Osteoblast (primary cell): ENCODE results near the gene HEBP1. TPM values are rescaled to one million over a fixed set of nuclear protein-coding genes. Genes with fewer than 3 reads are reported as not detected.

Experiments
- DNase-seq: peaks from one replicate; pipeline ENCODE4 v3.0.0; 2011; ENCODE audit warnings: low spot score, mixed read lengths; ENCODE audit not compliant: insufficient read length; ENCODE audit errors: missing footprints
- H2AFZ ChIP-seq: 2 replicates; pipeline ENCODE4 v1.6.0; 2011; ENCODE audit warnings: mild to moderate bottlenecking, low read length
- H3K27ac ChIP-seq: 2 replicates; pipeline ENCODE4 v1.5.1; 2011; ENCODE audit warnings: mild to moderate bottlenecking, low read depth, low read length, moderate library complexity
- H3K27me3 ChIP-seq: 2 replicates; pipeline ENCODE4 v1.6.0; 2012; ENCODE audit warnings: mild to moderate bottlenecking, control low read depth, inconsistent platforms, low read length, moderate library complexity; ENCODE audit not compliant: insufficient read depth
- H3K36me3 ChIP-seq: 2 replicates; pipeline ENCODE4 v1.5.1; 2011; ENCODE audit warnings: mild to moderate bottlenecking, low read length, control low read depth, moderate library complexity; ENCODE audit not compliant: insufficient read depth
- H3K4me1 ChIP-seq: 2 replicates; pipeline ENCODE4 v1.5.1; 2011; ENCODE audit warnings: mild to moderate bottlenecking, low read length, control low read depth, moderate library complexity; ENCODE audit not compliant: insufficient read depth
- H3K4me2 ChIP-seq: 2 replicates; pipeline ENCODE4 v1.6.0; 2011; ENCODE audit warnings: mild to moderate bottlenecking, low read length; ENCODE audit not compliant: insufficient read depth
- H3K4me3 ChIP-seq: fragments of 200-600 bp; sonication (generic); 3 replicates; pipeline ENCODE4 v1.5.1; 2012; ENCODE audit warnings: mild to moderate bottlenecking, low read length, inconsistent platforms; ENCODE audit not compliant: insufficient read depth
- H3K79me2 ChIP-seq: 2 replicates; pipeline ENCODE4 v1.6.0; 2012; ENCODE audit warnings: mild to moderate bottlenecking, low read length, control low read depth, inconsistent platforms; ENCODE audit not compliant: insufficient read depth
- H3K9me3 ChIP-seq: 2 replicates; pipeline ENCODE4 v1.5.1; 2011; ENCODE audit warnings: low read depth, low read length, control low read depth
- H4K20me1 ChIP-seq: 2 replicates; pipeline ENCODE4 v1.6.0; 2012; ENCODE audit warnings: mild to moderate bottlenecking, low read length, control low read depth; ENCODE audit not compliant: insufficient read depth
- total RNA-seq: library from RNA; depleted of rRNA; stranded (reverse); fragments of >200 nt; gene quantifications from 2 replicates; pipeline ENCODE4 v1.2.3, GENCODE V29; 2012
- TF ChIP-seq, protein P1 (sequence below): IDR thresholded peaks from 2 replicates; pipeline ENCODE4 v1.5.1; 2011; ENCODE audit warnings: mild to moderate bottlenecking, low read depth, low read length, moderate library complexity; ENCODE audit errors: extremely low read depth

The HEBP1 gene
- total RNA-seq, 1 donor, result 16.6 TPM

DNA sequence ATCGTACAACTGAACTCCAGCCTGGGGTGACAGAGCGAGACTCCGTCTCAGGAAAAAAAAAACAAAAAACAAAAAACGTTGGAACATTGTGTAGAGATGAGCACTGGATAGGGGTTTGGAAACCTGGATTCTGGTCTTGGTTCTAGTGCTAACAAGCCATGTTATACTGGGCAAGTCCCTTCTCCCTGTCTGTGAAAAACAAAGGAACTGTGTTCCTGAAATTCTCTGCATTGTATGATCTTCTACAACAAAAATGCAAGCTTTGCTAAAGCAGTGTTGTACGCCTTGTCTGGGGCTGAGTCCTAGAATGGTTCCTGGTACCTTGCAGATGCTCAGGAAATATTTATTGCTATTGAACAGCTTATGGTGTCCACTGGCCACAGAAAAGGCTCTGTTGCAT is 61.5 kb downstream of the HEBP1 start:
- Histone ChIP-seq H3K4me2 (no peak overlapping the region), H3K27ac (no peak overlapping the region), H3K36me3 (no peaks in the 10 kb centered on the region), H4K20me1 (no peaks in the 10 kb centered on the region), H3K27me3 (no peaks in the 10 kb centered on the region), H3K4me1 (peaks cover 5% of the 10 kb centered on the region), H3K4me3 (no peak overlapping the region), H3K9me3 (no peaks in the 10 kb centered on the region), H2AFZ (no peak overlapping the region), H3K79me2 (no peaks in the 10 kb centered on the region)
- TF ChIP-seq, protein P1, sequence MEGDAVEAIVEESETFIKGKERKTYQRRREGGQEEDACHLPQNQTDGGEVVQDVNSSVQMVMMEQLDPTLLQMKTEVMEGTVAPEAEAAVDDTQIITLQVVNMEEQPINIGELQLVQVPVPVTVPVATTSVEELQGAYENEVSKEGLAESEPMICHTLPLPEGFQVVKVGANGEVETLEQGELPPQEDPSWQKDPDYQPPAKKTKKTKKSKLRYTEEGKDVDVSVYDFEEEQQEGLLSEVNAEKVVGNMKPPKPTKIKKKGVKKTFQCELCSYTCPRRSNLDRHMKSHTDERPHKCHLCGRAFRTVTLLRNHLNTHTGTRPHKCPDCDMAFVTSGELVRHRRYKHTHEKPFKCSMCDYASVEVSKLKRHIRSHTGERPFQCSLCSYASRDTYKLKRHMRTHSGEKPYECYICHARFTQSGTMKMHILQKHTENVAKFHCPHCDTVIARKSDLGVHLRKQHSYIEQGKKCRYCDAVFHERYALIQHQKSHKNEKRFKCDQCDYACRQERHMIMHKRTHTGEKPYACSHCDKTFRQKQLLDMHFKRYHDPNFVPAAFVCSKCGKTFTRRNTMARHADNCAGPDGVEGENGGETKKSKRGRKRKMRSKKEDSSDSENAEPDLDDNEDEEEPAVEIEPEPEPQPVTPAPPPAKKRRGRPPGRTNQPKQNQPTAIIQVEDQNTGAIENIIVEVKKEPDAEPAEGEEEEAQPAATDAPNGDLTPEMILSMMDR, result no peak
- DNase-seq, result no peak

GRCh38 chr12:12936983-12937491 is 63.0 kb downstream of the HEBP1 start:
- Histone ChIP-seq H3K4me2 (no peak overlapping the region), H4K20me1 (no peaks in the 10 kb centered on the region), H3K27me3 (no peaks in the 10 kb centered on the region), H2AFZ (no peak overlapping the region), H3K36me3 (no peaks in the 10 kb centered on the region), H3K9me3 (no peaks in the 10 kb centered on the region), H3K4me3 (no peak overlapping the region), H3K4me1 (no peaks in the 10 kb centered on the region), H3K79me2 (no peaks in the 10 kb centered on the region), H3K27ac (no peak overlapping the region)
- no peak for DNase-seq
- TF ChIP-seq, protein P1, result no peak

GRCh38 chr12:12934556-12934955 is 65.5 kb downstream of the HEBP1 start:
- H3K9me3 ChIP-seq, result no peaks in the 10 kb centered on the region
- no peak for DNase-seq
- no peaks in the 10 kb centered on the region for H4K20me1 ChIP-seq
- no peak overlapping the region for H3K4me3 ChIP-seq
- H3K36me3 ChIP-seq, result no peaks in the 10 kb centered on the region
- no peak overlapping the region for H2AFZ ChIP-seq
- H3K4me1 ChIP-seq, result no peaks in the 10 kb centered on the region
- TF ChIP-seq, protein P1, result no peak
- H3K4me2 ChIP-seq, result no peak overlapping the region
- no peaks in the 10 kb centered on the region for H3K27me3 ChIP-seq
- no peaks in the 10 kb centered on the region for H3K79me2 ChIP-seq
- no peak overlapping the region for H3K27ac ChIP-seq

DNA sequence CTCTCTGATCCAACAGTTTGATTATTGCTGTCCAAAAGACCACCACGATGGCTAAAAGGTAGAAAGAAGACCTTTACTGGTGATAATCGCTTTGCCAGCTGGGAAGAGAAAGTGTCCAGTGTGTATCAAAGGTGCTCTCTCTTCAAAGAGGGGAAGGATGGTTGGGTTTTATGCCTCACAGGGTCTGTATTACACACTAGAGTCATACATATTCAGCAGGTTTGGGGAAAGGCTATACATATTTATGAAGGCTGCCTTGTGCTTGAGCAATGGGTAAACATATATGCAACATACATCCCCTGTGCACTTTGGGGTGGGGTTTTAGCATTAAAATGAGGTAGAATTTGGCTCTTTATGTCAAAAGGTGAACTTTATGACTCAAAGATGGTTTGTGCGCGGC is 66.3 kb downstream of the HEBP1 start:
- H3K4me3 ChIP-seq, result no peak overlapping the region
- no peaks in the 10 kb centered on the region for H3K4me1 ChIP-seq
- DNase-seq, result no peak
- no peaks in the 10 kb centered on the region for H4K20me1 ChIP-seq
- TF ChIP-seq, protein P1, result no peak
- H3K27ac ChIP-seq, result no peak overlapping the region
- H3K27me3 ChIP-seq, result no peaks in the 10 kb centered on the region
- no peaks in the 10 kb centered on the region for H3K36me3 ChIP-seq
- H3K9me3 ChIP-seq, result no peaks in the 10 kb centered on the region
- H3K79me2 ChIP-seq, result no peaks in the 10 kb centered on the region
- no peak overlapping the region for H2AFZ ChIP-seq
- H3K4me2 ChIP-seq, result no peak overlapping the region
